ENCODE results near the gene HSPB9.

The HSPB9 gene

GRCh38 chr17:42122371-42123303 is at the start of gene HSPB9:
HSPB9 (plus strand) TSS chr17:42122804; CDS start chr17:42122851, 47 bp downstream.
- DNase-seq, result no peak

GRCh38 chr17:42075789-42076188 is 46.8 kb upstream of the HSPB9 start:
- no peak for DNase-seq

GRCh38 chr17:42076797-42077559 is 45.6 kb upstream of the HSPB9 start:
- no peak for DNase-seq

GRCh38 chr17:42077755-42078154 is 44.8 kb upstream of the HSPB9 start:
- DNase-seq, result no peak

- DNase-seq, result no peak
Observed at GRCh38 chr17:42078396-42079043, 44.1 kb upstream of the HSPB9 start.

- no peak for DNase-seq
Observed at GRCh38 chr17:42079541-42079940, 43.1 kb upstream of the HSPB9 start.

GRCh38 chr17:42081516-42082129 is 41.0 kb upstream of the HSPB9 start:
- no peak for DNase-seq

GRCh38 chr17:42087042-42087701 is 35.4 kb upstream of the HSPB9 start:
- DNase-seq, result no peak

- no peak for DNase-seq
Observed at GRCh38 chr17:42087736-42088705, 34.6 kb upstream of the HSPB9 start.

- no peak for DNase-seq
Observed at GRCh38 chr17:42088736-42089135, 33.9 kb upstream of the HSPB9 start.

- DNase-seq, result no peak
Observed at GRCh38 chr17:42090964-42091790, 31.4 kb upstream of the HSPB9 start.

- no peak for DNase-seq
Observed at GRCh38 chr17:42092939-42093338, 29.7 kb upstream of the HSPB9 start.

GRCh38 chr17:42094375-42095069 is 28.1 kb upstream of the HSPB9 start:
- no peak for DNase-seq

- no peak for DNase-seq
Observed at GRCh38 chr17:42096360-42097111, 26.1 kb upstream of the HSPB9 start.

GRCh38 chr17:42097691-42098631 is 24.6 kb upstream of the HSPB9 start, which contains the start of gene ZNF385C:
ZNF385C (minus strand) TSS chr17:42098473; CDS start chr17:42063056, 35,417 bp downstream.
- peak; percentile 23 for DNase-seq

GRCh38 chr17:42098730-42099399 is 23.7 kb upstream of the HSPB9 start:
- DNase-seq, result no peak

All from NCI-H345 (cell line).